ENCODE data around the gene KRT3. TPM values are rescaled to one million over a fixed set of nuclear protein-coding genes. Genes with fewer than 3 reads are reported as not detected.

The KRT3 gene
- total and polyA plus RNA-seq, 4 donors: not detected

DNA sequence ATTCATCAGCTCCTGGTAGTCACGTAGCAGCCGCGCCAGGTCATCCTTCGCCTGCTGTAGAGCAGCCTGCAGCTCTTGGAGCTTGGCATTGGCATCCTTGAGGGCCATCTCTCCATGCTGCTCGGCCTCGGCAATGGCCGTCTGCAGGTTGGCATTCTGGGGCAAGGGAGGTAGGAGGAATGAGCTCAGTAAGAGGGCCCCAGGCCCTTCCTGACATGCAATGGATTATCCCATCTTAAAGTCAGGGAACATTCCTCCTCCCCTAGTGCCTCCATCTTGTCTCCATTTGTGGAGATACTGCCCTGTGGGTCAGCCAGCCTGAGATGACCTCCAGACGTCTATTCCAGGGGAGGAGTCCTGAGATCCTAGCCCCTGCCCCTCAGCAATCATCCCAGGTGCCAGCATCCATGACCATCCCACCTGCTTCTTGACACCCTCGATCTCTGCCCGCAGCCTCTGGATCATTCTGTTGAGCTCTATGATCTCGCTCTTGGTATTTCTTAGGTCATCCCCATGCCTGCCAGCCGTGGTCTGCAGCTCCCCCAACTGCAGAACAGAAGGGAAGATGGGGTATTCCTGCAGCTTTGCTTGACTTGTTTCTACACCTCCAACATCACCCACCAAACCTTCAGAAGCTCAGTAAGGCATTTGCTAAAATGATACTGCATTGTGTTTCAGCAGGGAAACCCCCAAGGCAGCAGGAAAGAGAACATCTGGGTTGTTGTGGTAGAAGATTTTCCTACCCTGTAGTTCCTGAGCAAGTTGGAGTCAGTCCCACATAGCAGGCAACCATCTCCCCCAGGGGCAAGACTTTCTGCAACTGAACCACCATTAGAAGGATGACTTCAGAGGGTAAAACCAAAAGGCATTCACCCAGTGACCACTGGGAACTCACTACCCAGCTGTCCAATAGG is 4.4 kb downstream of the KRT3 start:
- H3K4me1 ChIP-seq (ENCODE audit: control insufficient read depth in 4 of 4, insufficient read depth in 4 of 4, low read length in 3 of 4): no peaks in the 10 kb centered on the region
- no peaks in the 10 kb centered on the region for H3K9me3 ChIP-seq (ENCODE audit: control insufficient read depth in 4 of 4, low read length in 3 of 4)
- H3K36me3 ChIP-seq (ENCODE audit: control insufficient read depth in 4 of 4, insufficient read depth in 3 of 4, low read depth in 1 of 4, low read length in 3 of 4): no peaks in the 10 kb centered on the region
- no peak overlapping the region for H3K27ac ChIP-seq (ENCODE audit: low read depth in 1 of 2, low read length in 2 of 2)
- TF ChIP-seq FOXA2 (IDR thresholded peaks at IDR 0.05) (no peak), SP1 (IDR thresholded peaks at IDR 0.05) (no peak), GABPA (IDR thresholded peaks at IDR 0.05 in 1 of 2, conservative IDR thresholded peaks at IDR 0.05 in 1 of 2) (no peak), EGR1 (IDR thresholded peaks at IDR 0.05; ENCODE audit: low read depth in 2 of 2) (no peak), RAD21 (IDR thresholded peaks at IDR 0.05) (no peak), JUND (IDR thresholded peaks at IDR 0.05) (no peak), ZBTB33 (IDR thresholded peaks at IDR 0.05) (no peak), YY1 (IDR thresholded peaks at IDR 0.05) (no peak), NR2F2 (IDR thresholded peaks at IDR 0.05) (no peak), ATF3 (IDR thresholded peaks at IDR 0.05) (no peak), FOXA1 (IDR thresholded peaks at IDR 0.05) (no peak)
- TF ChIP-seq, protein P1, sequence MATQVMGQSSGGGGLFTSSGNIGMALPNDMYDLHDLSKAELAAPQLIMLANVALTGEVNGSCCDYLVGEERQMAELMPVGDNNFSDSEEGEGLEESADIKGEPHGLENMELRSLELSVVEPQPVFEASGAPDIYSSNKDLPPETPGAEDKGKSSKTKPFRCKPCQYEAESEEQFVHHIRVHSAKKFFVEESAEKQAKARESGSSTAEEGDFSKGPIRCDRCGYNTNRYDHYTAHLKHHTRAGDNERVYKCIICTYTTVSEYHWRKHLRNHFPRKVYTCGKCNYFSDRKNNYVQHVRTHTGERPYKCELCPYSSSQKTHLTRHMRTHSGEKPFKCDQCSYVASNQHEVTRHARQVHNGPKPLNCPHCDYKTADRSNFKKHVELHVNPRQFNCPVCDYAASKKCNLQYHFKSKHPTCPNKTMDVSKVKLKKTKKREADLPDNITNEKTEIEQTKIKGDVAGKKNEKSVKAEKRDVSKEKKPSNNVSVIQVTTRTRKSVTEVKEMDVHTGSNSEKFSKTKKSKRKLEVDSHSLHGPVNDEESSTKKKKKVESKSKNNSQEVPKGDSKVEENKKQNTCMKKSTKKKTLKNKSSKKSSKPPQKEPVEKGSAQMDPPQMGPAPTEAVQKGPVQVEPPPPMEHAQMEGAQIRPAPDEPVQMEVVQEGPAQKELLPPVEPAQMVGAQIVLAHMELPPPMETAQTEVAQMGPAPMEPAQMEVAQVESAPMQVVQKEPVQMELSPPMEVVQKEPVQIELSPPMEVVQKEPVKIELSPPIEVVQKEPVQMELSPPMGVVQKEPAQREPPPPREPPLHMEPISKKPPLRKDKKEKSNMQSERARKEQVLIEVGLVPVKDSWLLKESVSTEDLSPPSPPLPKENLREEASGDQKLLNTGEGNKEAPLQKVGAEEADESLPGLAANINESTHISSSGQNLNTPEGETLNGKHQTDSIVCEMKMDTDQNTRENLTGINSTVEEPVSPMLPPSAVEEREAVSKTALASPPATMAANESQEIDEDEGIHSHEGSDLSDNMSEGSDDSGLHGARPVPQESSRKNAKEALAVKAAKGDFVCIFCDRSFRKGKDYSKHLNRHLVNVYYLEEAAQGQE (IDR thresholded peaks at IDR 0.05): no peak
- TF ChIP-seq, protein P2, sequence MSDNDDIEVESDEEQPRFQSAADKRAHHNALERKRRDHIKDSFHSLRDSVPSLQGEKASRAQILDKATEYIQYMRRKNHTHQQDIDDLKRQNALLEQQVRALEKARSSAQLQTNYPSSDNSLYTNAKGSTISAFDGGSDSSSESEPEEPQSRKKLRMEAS (IDR thresholded peaks at IDR 0.05): no peak
- 88% methylated on average over 12 of the region's 12 CpGs for WGBS
- no peak overlapping the region for H3K4me3 ChIP-seq (ENCODE audit: low read depth in 1 of 3, low read length in 3 of 3)
- no peaks in the 10 kb centered on the region for H3K27me3 ChIP-seq (ENCODE audit: control insufficient read depth in 4 of 4, insufficient read depth in 4 of 4, low read length in 3 of 4)
- no peak for DNase-seq (ENCODE audit: low spot score)
- H3K9ac ChIP-seq (ENCODE audit: low read depth in 1 of 2, low read length in 2 of 2): no peak overlapping the region

- no peak overlapping the region for H3K4me3 ChIP-seq (ENCODE audit: low read depth in 1 of 3, low read length in 3 of 3)
- H3K9ac ChIP-seq (ENCODE audit: low read depth in 1 of 2, low read length in 2 of 2): no peak overlapping the region
- no peak for TF ChIP-seq RAD21 (IDR thresholded peaks at IDR 0.05)
- no peak for TF ChIP-seq JUND (IDR thresholded peaks at IDR 0.05)
- no peak for TF ChIP-seq FOXA2 (IDR thresholded peaks at IDR 0.05)
- no peak for TF ChIP-seq SP1 (IDR thresholded peaks at IDR 0.05)
- no peak for TF ChIP-seq NR2F2 (IDR thresholded peaks at IDR 0.05)
- no peak for TF ChIP-seq ATF3 (IDR thresholded peaks at IDR 0.05)
- TF ChIP-seq ZBTB33 (IDR thresholded peaks at IDR 0.05): no peak
- no peak for TF ChIP-seq HNF4A (conservative IDR thresholded peaks at IDR 0.05)
- TF ChIP-seq GABPA (IDR thresholded peaks at IDR 0.05 in 1 of 2, conservative IDR thresholded peaks at IDR 0.05 in 1 of 2): no peak
- DNase-seq (ENCODE audit: low spot score): no peak
- no peaks in the 10 kb centered on the region for H3K9me3 ChIP-seq (ENCODE audit: control insufficient read depth in 4 of 4, low read length in 3 of 4)
- 62% methylated on average over 19 of the region's 19 CpGs for WGBS
- H3K27me3 ChIP-seq (ENCODE audit: control insufficient read depth in 4 of 4, insufficient read depth in 4 of 4, low read length in 3 of 4): peaks cover 0 to under 1% (median 0%) of the 10 kb centered on the region in 4 donors
- no peaks in the 10 kb centered on the region for H3K36me3 ChIP-seq (ENCODE audit: control insufficient read depth in 4 of 4, insufficient read depth in 3 of 4, low read depth in 1 of 4, low read length in 3 of 4)
- H3K4me1 ChIP-seq (ENCODE audit: control insufficient read depth in 4 of 4, insufficient read depth in 4 of 4, low read length in 3 of 4): no peaks in the 10 kb centered on the region
- no peak overlapping the region for H3K27ac ChIP-seq (ENCODE audit: low read depth in 1 of 2, low read length in 2 of 2)
Observed at GRCh38 chr12:52790427-52791270, 5.3 kb downstream of the KRT3 start.

Data from liver (tissue), 9 donors.